CD4-positive, alpha-beta T cell (primary cell): Measurements from ENCODE around the gene NDOR1. TPM values are rescaled to one million over a fixed set of nuclear protein-coding genes. Genes with fewer than 3 reads are reported as not detected.

Source experiments
- ATAC-seq: fragments of 200-7000 bp; cut with Tn5 transposase; one replicate; pipeline ENCODE4 v1.10.0; 2022; ENCODE audit warnings: mild to moderate bottlenecking; ENCODE audit not compliant: poor library complexity
- CTCF ChIA-PET: fragments of 350-600 bp; sonication (Branson Sonifier 250); formaldehyde crosslinking; loops from one replicate; lab custom pipeline; 2021; ENCODE audit warnings: antibody characterized with exemption, inconsistent platforms; lab: Charles Lee
- POLR2A ChIA-PET: fragments of 350-600 bp; sonication (Branson Sonifier 250); formaldehyde crosslinking; loops from one replicate; lab custom pipeline; 2021; ENCODE audit warnings: antibody characterized with exemption, inconsistent platforms; lab: Charles Lee
- DNase-seq, 14 experiments: peaks; one replicate each; pipeline ENCODE4 v3.0.0-alpha.2; 2013 to 2020; ENCODE audit warnings: mixed read lengths in 2 of 14
- H3K27ac ChIP-seq, 2 donors: one replicate each; pipeline versions ENCODE4 v1.5.1 to v1.7.0; 2013; ENCODE audit warnings: low read length in 2 of 2, low read depth in 1 of 2, mild to moderate bottlenecking in 1 of 2
- H3K27me3 ChIP-seq, 2 experiments: 1 replicate in 1 of 2; 2 replicates in 1 of 2; pipeline versions ENCODE4 v1.6.1 to v1.7.0; 2013; ENCODE audit warnings: low read length in 2 of 2, control low read depth in 1 of 2, mild to moderate bottlenecking in 1 of 2, moderate library complexity in 1 of 2; ENCODE audit not compliant: insufficient read depth in 2 of 2, control insufficient read depth in 1 of 2
- H3K36me3 ChIP-seq: one replicate; pipeline ENCODE4 v1.6.1; 2013; ENCODE audit warnings: low read length, control low read depth; ENCODE audit not compliant: insufficient read depth
- H3K4me1 ChIP-seq: one replicate; pipeline ENCODE4 v1.6.1; 2013; ENCODE audit warnings: low read length, control low read depth; ENCODE audit not compliant: insufficient read depth
- H3K4me3 ChIP-seq: one replicate; pipeline ENCODE4 v1.5.1; 2013; ENCODE audit warnings: mild to moderate bottlenecking, low read length, moderate library complexity
- H3K9me3 ChIP-seq, 2 experiments: 1 replicate in 1 of 2; 2 replicates in 1 of 2; pipeline versions ENCODE4 v1.6.1 to v1.7.0; 2013; ENCODE audit warnings: low read length in 2 of 2, mild to moderate bottlenecking in 2 of 2, control low read depth in 1 of 2, moderate library complexity in 1 of 2; ENCODE audit not compliant: control insufficient read depth in 1 of 2, insufficient read depth in 1 of 2
- H3K27ac Mint-ChIP-seq: one replicate; pipeline ENCODE4 v1.8.0; 2020; ENCODE audit warnings: mixed read lengths
- H3K27me3 Mint-ChIP-seq: one replicate; pipeline ENCODE4 v1.8.0; 2021; ENCODE audit warnings: mixed read lengths
- H3K36me3 Mint-ChIP-seq: one replicate; pipeline ENCODE4 v1.8.0; 2021; ENCODE audit warnings: low read depth, mixed read lengths
- H3K4me1 Mint-ChIP-seq: one replicate; pipeline ENCODE4 v1.8.0; 2021; ENCODE audit warnings: low read depth, mixed read lengths
- H3K4me3 Mint-ChIP-seq: one replicate; pipeline ENCODE4 v1.8.0; 2020; ENCODE audit warnings: mild to moderate bottlenecking, mixed read lengths
- H3K9me3 Mint-ChIP-seq: one replicate; pipeline ENCODE4 v1.8.0; 2020; ENCODE audit warnings: mixed read lengths
- CTCF ChIP-seq: fragments of 200-600 bp; IDR thresholded peaks from one replicate; pipeline ENCODE4 v1.8.0; 2022; ENCODE audit warnings: antibody characterized with exemption, mild to moderate bottlenecking
- intact Hi-C, 2 experiments: fragments of 100-400 bp; cut with DNase I in 1 of 2; cut with micrococcal nuclease in 1 of 2; formaldehyde crosslinking; loops; one replicate each; pipeline versions ENCODE4 v1.15.1 to v1.9.0; 2023 to 2025; cut with DNase I, micrococcal nuclease
- total RNA-seq, 174 experiments: library from RNA in 2 of 174; stranded (reverse) in 2 of 174; gene quantifications; one replicate each; pipeline ENCODE4 v1.2.3 and lab custom pipeline; 2021 to 2026

Gene NDOR1
- total RNA-seq, 2 experiments from 2014 or later = 22.8 to 25.3 TPM

- POLR2A ChIA-PET = no interaction called here
- H3K27ac ChIP-seq = no peak overlapping the region
- Mint-ChIP-seq H3K36me3 (peaks cover 54% of the 10 kb centered on the region), H3K27ac (no peak overlapping the region), H3K4me3 (no peak overlapping the region), H3K27me3 (no peaks in the 10 kb centered on the region), H3K9me3 (no peaks in the 10 kb centered on the region), H3K4me1 (peaks cover 8% of the 10 kb centered on the region)
- H3K4me1 ChIP-seq = peaks cover 11% of the 10 kb centered on the region
- no peaks in the 10 kb centered on the region for H3K9me3 ChIP-seq
- no peak overlapping the region for H3K4me3 ChIP-seq
- no peak for ATAC-seq
- intact Hi-C loops = loop anchor here in 1 of 2 experiments (10.0 kb wide), 1 partner anchor 55 kb away; no protein-coding TSS in a partner anchor
- no peak for TF ChIP-seq CTCF
- no peak for DNase-seq
- H3K27me3 ChIP-seq = no peaks in the 10 kb centered on the region
- peaks cover 59% of the 10 kb centered on the region for H3K36me3 ChIP-seq
- CTCF ChIA-PET = interaction anchor here (1.8 kb wide), 1 partner anchor 84 kb away, joined by 3 read pairs; no protein-coding TSS in a partner anchor
Observed at GRCh38 chr9:137179761-137180160, 25.7 kb upstream of the NDOR1 start.

- H3K36me3 ChIP-seq = peaks cover 64% of the 10 kb centered on the region
- peaks cover 8% of the 10 kb centered on the region for H3K4me1 Mint-ChIP-seq
- no peaks in the 10 kb centered on the region for H3K9me3 Mint-ChIP-seq
- no peak overlapping the region for H3K27ac Mint-ChIP-seq
- H3K27ac ChIP-seq = no peak overlapping the region
- peaks cover 57% of the 10 kb centered on the region for H3K36me3 Mint-ChIP-seq
- H3K4me1 ChIP-seq = peaks cover 9% of the 10 kb centered on the region
- no peaks in the 10 kb centered on the region for H3K27me3 ChIP-seq
- no peaks in the 10 kb centered on the region for H3K9me3 ChIP-seq
- H3K4me3 Mint-ChIP-seq = no peak overlapping the region
- no peaks in the 10 kb centered on the region for H3K27me3 Mint-ChIP-seq
- CTCF ChIA-PET = interaction anchor here (1.8 kb wide), 1 partner anchor 85 kb away, joined by 3 read pairs; no protein-coding TSS in a partner anchor
- ATAC-seq = no peak
- no peak overlapping the region for H3K4me3 ChIP-seq
- intact Hi-C loops = no loop called here
- DNase-seq = no peak
- POLR2A ChIA-PET = interaction anchor here (0.8 kb wide), 1 partner anchor 11 kb away, joined by 3 read pairs; no protein-coding TSS in a partner anchor
- no peak for TF ChIP-seq CTCF
Observed at GRCh38 chr9:137180491-137180890, 25.0 kb upstream of the NDOR1 start.

- ATAC-seq (no peak), DNase-seq (no peak)
- Mint-ChIP-seq H3K4me3 (peak overlapping the region; percentile 30), H3K27ac (no peak overlapping the region), H3K36me3 (peaks cover 63% of the 10 kb centered on the region), H3K4me1 (peaks cover 8% of the 10 kb centered on the region), H3K9me3 (no peaks in the 10 kb centered on the region), H3K27me3 (no peaks in the 10 kb centered on the region)
- Histone ChIP-seq H3K27ac (no peak overlapping the region), H3K4me3 (no peak overlapping the region), H3K27me3 (no peaks in the 10 kb centered on the region), H3K4me1 (peaks cover 16% of the 10 kb centered on the region), H3K9me3 (no peaks in the 10 kb centered on the region), H3K36me3 (peaks cover 71% of the 10 kb centered on the region)
- CTCF ChIA-PET = no interaction called here
- POLR2A ChIA-PET = no interaction called here
- intact Hi-C loops = no loop called here
- no peak for TF ChIP-seq CTCF
Observed at GRCh38 chr9:137181680-137182079, 23.8 kb upstream of the NDOR1 start.
